HG02798 (cell line): ENCODE results near the gene RAB11FIP5.

Experiments used
- ATAC-seq: cut with Tn5 transposase; IDR thresholded peaks from one replicate; pipeline ENCODE4 v1.9.1; 2021; ENCODE audit warnings: mild to moderate bottlenecking; ENCODE audit not compliant: unreplicated experiment, poor library complexity

RAB11FIP5 gene

DNA sequence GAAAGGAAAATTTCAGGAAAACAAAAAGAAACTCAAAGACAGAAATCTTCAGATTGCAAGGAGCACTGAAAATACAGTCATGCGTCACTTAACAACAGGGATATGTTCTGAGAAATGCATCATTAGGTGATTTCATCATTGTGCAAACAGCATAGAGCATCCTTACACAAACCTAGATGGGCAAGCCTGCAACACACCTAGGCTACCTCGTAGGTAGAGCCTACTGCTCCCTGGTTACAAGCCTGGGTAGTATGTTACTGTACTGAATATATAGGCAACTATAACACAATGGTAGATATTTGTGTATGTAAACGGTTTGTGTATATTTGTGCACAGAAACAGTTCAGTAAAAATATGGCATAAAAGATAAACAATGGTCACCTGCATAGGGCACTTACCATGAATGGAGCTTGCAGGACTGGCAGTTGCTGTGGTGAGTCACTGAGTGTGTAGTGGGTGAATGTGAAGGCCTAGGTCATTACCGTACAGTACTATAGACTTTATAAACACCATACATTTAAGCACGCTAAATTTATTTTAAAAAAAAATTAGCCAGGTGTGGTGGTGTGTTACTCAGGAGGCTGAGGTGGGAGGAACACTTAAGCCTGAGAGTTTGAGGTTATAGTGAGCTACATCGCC lies 74.7 kb downstream of the RAB11FIP5 start:
- ATAC-seq = no peak

DNA sequence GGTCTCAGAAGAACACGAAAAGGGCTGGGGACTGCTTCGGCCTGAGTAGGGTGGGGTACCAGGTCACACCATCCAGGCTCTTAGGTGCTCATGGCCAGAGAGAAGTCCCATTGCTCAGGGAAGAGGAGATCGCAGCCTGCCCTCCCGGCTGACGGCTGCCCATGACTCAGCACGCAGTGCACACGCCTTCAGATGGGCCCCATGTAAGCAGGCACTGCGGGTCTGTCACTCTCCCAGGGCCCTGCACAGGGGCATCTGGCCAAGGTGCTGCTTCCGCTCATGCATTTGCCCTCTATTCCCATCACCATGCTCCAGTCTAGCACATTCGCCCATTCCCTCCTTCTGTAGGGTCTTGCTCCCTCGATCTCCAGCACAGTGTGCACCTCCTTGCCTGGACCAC lies 76.0 kb downstream of the RAB11FIP5 start:
- ATAC-seq = no peak

DNA sequence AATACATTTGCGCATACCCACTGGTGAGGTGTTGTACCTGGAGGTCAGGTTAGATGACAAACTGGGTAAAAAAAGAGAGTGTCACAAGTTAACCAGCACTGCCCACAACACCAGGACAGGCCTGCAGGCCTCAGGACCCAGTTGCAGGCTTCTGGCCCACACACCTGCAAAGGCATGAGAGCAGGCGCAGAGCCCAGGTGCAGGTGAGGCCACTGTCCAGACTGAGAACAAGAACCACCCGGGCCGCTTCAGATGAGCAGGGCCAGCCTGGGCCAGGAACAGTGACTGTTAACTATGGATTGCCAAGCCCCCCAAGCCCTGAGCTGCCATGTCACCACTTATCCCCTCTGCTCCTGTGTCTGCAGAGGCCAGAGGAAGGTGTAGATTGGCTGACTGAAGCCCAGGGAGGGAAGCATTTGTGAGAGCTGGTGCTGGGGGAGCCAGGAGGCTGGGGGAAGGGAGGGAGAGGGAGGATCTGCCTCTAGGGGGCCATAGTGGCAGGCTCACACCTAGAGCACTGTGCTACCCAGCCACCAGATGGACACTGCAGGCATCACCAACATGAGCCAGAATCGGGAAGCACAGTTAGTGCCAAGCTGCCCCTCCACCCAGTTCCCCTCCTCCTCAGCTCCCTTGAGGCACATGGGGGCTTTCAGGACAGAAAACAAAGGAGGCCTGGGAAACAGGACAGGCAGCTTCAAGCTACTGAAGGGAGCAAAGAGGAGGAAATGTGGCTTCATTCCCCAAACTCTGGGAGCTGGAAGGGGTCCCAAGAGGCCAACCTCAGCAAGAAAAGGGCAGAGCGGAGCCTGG lies 76.6 kb downstream of the RAB11FIP5 start:
- ATAC-seq = no peak

DNA sequence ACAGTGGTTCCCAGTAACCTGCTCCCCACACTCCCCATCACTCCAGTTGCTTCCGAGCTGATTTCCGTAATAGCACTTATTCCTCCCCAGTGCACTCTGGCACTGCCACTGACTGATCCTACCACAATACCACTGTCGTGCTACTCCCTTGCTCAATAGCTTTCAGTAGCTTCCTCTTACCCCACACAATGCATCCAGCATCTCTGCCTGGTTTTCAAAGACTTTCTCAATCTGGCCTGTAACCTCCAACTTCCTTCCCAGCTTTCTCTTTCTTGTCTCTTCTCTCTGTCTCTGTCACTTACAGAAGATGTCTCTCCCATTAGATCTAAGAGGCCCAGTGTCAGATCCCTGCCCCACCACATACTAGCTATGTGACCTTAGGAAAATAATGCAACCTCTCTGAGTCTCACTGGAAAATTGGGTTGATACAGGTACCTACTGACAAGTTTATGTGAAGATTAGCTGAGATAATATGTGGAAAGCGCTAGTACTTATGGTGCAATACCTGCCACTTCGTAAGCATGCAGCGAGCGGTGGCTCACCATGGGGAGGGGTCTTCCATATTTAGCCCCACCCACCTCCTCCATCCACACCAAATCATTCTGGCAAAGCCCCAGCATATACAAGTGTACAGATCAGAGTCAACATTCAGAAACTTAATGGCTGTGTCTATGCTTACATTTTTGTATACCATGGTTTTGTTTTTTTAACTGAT lies 77.9 kb downstream of the RAB11FIP5 start:
- no peak for ATAC-seq

DNA sequence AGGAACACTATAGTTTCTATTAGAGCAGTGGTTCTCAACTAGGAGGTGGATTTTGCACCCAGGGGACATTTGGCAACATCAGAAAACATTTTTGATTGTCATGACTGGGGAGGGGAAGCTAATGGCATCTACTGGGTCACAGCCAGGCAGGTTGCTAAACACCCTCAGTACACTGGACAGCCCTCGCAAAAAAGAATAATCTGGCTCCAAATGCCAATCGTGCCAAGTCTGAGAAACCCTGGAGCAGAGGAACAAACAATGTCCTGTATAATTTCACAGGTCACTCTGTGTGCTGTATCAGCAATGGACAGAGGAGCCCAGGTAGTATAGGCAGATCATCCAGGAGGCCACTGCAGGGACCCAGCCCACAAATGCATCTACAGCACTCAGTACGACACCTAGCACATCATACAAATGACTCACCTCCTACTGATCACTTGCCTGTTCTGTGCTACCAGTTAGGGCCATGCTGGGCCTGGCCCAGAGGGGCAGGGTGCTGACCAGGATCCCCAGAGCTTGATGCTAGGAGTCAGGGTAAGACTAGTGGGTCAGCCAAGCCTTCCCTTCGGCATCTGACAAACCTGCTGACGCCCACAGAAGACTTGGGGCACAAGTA lies 78.9 kb downstream of the RAB11FIP5 start:
- no peak for ATAC-seq

DNA sequence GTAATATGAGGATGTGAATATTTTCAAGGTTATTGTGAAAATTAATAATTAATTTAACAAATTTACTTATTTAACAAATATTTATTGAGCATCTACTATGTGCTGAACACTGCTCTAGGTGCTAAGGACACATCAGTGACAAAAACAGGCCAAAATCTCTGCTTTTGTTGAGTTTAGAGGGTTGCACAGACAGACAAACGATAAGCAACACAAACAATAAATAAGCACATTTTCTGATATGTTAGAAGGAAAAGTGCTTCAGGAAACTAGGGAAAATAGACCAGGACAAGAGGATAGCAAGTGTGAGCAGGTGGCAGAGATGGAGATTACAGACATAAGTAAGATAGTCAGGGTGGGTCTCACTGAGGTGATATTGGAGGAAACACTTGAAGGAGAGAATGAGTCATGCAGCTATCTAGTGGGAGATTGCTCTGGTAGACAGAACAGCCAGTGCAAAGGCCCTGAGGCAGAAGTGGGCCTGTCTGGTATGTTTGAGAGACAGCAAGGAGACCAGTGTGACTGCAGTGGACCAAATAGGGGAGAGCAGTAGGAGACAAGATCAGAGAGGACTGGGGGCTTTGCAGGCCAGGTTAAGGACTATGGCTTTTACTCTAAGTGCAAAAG lies 79.5 kb downstream of the RAB11FIP5 start:
- ATAC-seq = no peak

DNA sequence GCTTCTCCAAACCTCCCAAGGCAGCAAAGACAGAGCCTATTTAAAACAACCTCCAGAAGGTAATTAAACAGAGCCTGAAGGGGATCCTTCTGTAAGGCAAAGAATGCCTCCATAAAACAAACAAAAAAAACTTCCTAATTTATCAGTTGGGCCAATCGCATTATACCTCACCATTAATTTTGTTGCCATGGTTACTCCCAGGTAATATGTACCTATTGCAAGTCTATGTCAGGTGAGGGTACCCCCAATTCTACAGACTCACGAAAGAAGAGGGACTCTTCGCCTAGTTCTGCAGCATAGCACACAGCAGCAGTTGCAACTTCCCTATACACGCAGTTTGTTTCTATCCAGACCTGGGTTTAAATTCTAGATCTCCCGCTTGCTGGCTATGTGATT lies 80.0 kb downstream of the RAB11FIP5 start:
- no peak for ATAC-seq

DNA sequence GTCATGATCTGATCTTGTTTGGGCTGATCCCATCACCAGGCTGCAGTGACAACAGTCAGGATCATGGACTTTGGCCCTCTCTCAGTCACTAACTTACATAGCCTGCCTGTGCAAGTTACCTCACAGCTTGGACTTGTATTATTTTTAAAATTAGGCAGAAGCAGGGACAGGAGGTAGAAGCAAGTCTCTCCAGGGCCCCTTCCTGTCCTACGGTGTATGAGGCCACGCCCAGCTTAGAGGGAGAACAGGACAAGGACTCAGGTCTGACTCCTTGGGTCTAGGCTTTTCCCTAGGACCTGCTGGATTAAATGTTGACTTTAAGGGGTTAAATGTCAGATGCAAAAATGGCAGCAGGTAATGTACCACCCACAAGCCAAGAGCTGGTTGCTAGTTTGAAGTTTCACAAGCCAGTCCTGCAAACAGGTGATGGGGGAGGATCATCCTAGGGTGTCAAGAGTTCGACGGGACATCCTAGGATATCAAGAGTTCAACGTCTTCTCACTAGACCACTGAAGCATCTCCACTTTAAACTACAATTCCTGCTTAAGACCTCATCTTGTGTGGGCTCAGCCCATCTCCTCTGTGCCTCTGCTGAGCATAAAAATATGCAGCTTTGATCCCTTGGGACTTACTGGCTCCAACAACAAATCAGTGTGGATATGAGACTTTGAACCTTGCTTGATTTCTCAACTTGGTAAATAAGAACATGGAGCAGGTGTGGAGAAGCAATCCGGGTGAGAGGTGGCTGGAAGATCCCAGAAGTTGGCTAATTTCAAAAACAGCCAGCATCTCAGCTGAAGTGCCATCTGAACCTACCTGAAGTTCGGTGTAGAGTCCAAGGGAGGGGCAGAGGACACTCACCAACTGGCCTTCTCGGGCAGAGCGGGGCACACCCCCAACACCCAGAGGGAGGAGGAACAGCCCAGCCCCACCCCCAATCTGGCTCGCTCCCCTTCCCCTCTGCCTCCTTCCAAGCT lies 80.7 kb downstream of the RAB11FIP5 start:
- ATAC-seq = no peak

DNA sequence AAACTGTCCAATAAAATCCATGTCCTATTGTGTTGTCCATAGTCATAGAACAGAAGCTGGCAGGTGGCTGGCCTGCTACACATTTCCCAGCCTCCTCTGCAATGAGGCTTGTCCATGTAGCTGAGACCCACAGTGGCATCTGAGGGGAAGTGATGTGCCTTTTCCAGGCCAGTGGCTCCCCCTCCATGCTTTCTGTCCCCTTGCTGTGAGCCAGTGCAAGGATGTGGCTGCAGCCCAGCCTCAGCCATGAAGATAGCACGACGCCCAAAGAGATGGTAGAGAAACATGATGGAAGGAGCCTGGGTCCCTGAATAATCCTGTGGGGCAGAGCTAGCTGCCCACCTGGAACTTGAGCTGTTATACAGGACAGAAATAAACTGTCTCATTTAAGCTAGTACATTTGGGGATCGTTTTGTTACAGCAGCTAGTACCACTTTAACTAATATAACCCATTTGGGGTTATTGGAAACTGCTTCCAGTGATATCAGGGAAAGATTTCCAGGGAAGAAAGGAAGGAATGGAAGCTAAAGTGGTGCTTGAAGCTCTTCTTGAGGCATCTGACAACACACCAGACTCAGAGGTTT lies 81.6 kb downstream of the RAB11FIP5 start:
- ATAC-seq = no peak

DNA sequence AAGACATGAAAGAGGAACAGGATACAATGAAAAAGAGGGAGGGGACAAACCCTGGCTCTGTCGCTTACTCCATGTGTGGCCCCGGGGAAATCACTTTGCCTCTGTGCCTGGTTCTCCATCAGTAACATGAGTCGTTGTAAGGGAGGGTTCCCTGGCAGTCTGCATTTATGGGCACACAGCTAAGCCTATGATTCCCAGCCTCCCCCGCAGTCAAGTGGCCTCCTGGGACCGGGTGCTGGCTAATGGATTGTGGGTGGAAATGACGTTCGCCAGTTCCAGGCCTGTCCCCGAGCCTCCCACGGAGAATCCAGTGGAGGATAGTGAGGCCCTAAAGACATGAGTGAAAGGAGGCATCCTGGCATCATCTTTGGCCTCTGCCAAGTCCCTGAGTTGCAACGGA lies 83.9 kb downstream of the RAB11FIP5 start:
- no peak for ATAC-seq

DNA sequence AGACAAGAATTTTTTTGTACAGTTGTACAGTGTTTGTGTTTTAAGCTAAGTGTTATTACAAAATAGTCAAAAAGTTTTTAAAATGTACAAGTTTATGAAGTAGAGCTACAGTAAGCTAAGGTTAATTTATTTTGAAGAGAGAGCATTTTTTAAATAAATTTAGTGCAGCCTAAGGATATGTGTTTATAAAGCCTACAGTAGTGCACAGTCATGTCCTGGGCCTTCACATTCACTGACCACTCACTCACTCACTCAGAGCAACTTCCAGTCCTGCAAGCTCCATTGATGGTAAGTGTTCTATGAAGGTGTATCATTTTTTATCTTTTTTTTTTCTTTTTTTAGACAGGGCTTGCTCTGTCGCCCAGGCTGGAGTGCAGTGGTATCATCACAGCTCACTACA lies 85.4 kb downstream of the RAB11FIP5 start:
- ATAC-seq = no peak

DNA sequence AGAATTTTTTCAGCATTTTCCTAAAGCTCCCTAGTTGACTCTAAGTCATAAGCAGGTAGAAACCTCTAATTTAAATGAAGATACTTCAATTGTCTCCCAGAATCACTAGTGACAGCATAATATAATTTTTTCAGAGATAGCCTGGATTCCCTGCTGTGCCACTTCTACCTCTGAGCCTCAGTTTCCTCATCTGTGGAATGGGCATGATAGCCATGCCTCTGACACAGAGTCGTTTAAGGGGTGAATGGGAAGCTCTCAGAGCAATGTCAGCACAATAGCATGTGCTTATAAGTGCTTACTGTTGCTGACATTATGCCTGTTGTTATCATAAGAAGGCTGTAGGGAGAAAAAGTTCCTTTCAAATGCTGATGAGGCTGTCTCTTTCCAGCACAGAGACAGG lies 89.3 kb downstream of the RAB11FIP5 start:
- no peak for ATAC-seq
